HEK293 (cell line): ENCODE measurements around the gene ADAMTS17.

Experiments
- CTCF ChIA-PET: fragments of 350-600 bp; formaldehyde crosslinking; extraction: SDS; loops from one replicate; lab custom pipeline; 2021; ENCODE audit warnings: antibody characterized with exemption; lab: Yijun Ruan, JAX
- POLR2A ChIA-PET: fragments of 300-600 bp; formaldehyde crosslinking; extraction: SDS; loops from one replicate; lab custom pipeline; 2020; ENCODE audit warnings: antibody characterized with exemption, inconsistent platforms; lab: Yijun Ruan, JAX
- H3K27ac ChIP-seq: fragments of 200-500 bp; sonication (Bioruptor generic); 2 replicates; pipeline ENCODE4 v1.5.1; 2014; ENCODE audit warnings: low read depth, low read length, control low read depth, inconsistent platforms; ENCODE audit errors: extremely low read depth
- H3K36me3 ChIP-seq, 2 experiments: fragments of 200-500 bp in 1 of 2; sonication (Bioruptor generic) in 1 of 2; 1 replicate in 1 of 2; 2 replicates in 1 of 2; pipeline ENCODE4 v1.5.1; 2014 to 2017; ENCODE audit warnings: inconsistent platforms in 2 of 2, low read length in 2 of 2; ENCODE audit not compliant: control insufficient read depth in 2 of 2, insufficient read depth in 1 of 2
- H3K4me1 ChIP-seq: fragments of 200-500 bp; sonication (Bioruptor generic); 2 replicates; pipeline ENCODE4 v1.5.1; 2014; ENCODE audit warnings: mild to moderate bottlenecking, low read length, inconsistent platforms; ENCODE audit not compliant: control insufficient read depth, insufficient read depth
- H3K4me3 ChIP-seq: 2 replicates; pipeline ENCODE4 v1.5.1; 2011; ENCODE audit warnings: low read depth, mild to moderate bottlenecking, control low read depth, low read length, moderate library complexity
- H3K9me3 ChIP-seq: fragments of 200-500 bp; sonication (Bioruptor generic); 2 replicates; pipeline ENCODE4 v1.5.1; 2014; ENCODE audit warnings: low read depth, low read length, inconsistent platforms; ENCODE audit not compliant: control insufficient read depth, insufficient read depth
- BCL11A ChIP-seq: fragments of 450-650 bp; formaldehyde crosslinking; IDR thresholded peaks from 2 replicates; pipeline ENCODE4 v1.5.1; 2016; ENCODE audit warnings: low read depth, missing biosample characterization, missing genetic modification characterization
- BCL11B ChIP-seq: fragments of 450-650 bp; formaldehyde crosslinking; IDR thresholded peaks from 2 replicates; pipeline ENCODE4 v1.5.1; 2016; ENCODE audit warnings: low read depth, missing biosample characterization, missing genetic modification characterization
- GLI2 ChIP-seq: fragments of 450-650 bp; formaldehyde crosslinking; IDR thresholded peaks from 2 replicates; pipeline ENCODE4; 2017; ENCODE audit warnings: missing biosample characterization, missing genetic modification characterization, low read depth, borderline replicate concordance
- IKZF3 ChIP-seq: fragments of 450-650 bp; IDR thresholded peaks from 2 replicates; pipeline ENCODE4 v1.5.0; 2018; ENCODE audit warnings: missing biosample characterization, mild to moderate bottlenecking, missing genetic modification characterization, moderate library complexity
- KLF10 ChIP-seq: fragments of 450-650 bp; IDR thresholded peaks from 2 replicates; pipeline ENCODE4 v1.5.1; 2018; ENCODE audit warnings: missing biosample characterization, mild to moderate bottlenecking, missing genetic modification characterization
- PRDM2 ChIP-seq: fragments of 450-650 bp; formaldehyde crosslinking; IDR thresholded peaks from 2 replicates; pipeline ENCODE4 v1.5.1; 2016; ENCODE audit warnings: missing biosample characterization, missing genetic modification characterization, borderline replicate concordance
- SALL2 ChIP-seq: fragments of 450-650 bp; formaldehyde crosslinking; IDR thresholded peaks from 2 replicates; pipeline ENCODE4 v1.5.0; 2017; ENCODE audit warnings: missing biosample characterization, mild to moderate bottlenecking, missing genetic modification characterization, borderline replicate concordance
- WT1 ChIP-seq: fragments of 450-650 bp; formaldehyde crosslinking; IDR thresholded peaks from 2 replicates; pipeline ENCODE4 v1.5.1; 2016; ENCODE audit warnings: missing biosample characterization, missing genetic modification characterization
- ZBTB6 ChIP-seq: fragments of 450-650 bp; formaldehyde crosslinking; IDR thresholded peaks from 2 replicates; pipeline ENCODE4 v1.5.1; 2017; ENCODE audit warnings: missing biosample characterization, missing genetic modification characterization
- ZBTB8A ChIP-seq: fragments of 450-650 bp; formaldehyde crosslinking; IDR thresholded peaks from 2 replicates; pipeline ENCODE4 v1.5.1; 2016; ENCODE audit warnings: missing biosample characterization, missing genetic modification characterization
- ZFP69B ChIP-seq: fragments of 450-650 bp; formaldehyde crosslinking; IDR thresholded peaks from 2 replicates; pipeline ENCODE4 v1.5.1; 2016; ENCODE audit warnings: missing biosample characterization, missing genetic modification characterization
- ZNF121 ChIP-seq: fragments of 450-650 bp; formaldehyde crosslinking; IDR thresholded peaks from 2 replicates; pipeline ENCODE4 v1.5.1; 2016; ENCODE audit warnings: missing biosample characterization, missing genetic modification characterization
- ZNF132 ChIP-seq: fragments of 450-650 bp; formaldehyde crosslinking; IDR thresholded peaks from 2 replicates; pipeline ENCODE4 v1.5.1; 2017; ENCODE audit warnings: missing biosample characterization, missing genetic modification characterization, borderline replicate concordance
- ZNF175 ChIP-seq: fragments of 450-650 bp; formaldehyde crosslinking; IDR thresholded peaks from 2 replicates; pipeline ENCODE4 v1.5.1; 2016; ENCODE audit warnings: missing biosample characterization, missing genetic modification characterization
- ZNF211 ChIP-seq: fragments of 450-650 bp; formaldehyde crosslinking; IDR thresholded peaks from 2 replicates; pipeline ENCODE4 v1.5.1; 2016; ENCODE audit warnings: low read depth, missing biosample characterization, missing genetic modification characterization
- ZNF416 ChIP-seq: fragments of 450-650 bp; formaldehyde crosslinking; IDR thresholded peaks from 2 replicates; pipeline ENCODE4 v1.5.1; 2016; ENCODE audit warnings: missing biosample characterization, missing genetic modification characterization
- ZNF426 ChIP-seq: fragments of 450-650 bp; formaldehyde crosslinking; IDR thresholded peaks from 2 replicates; pipeline ENCODE4 v1.5.1; 2017; ENCODE audit warnings: missing biosample characterization, missing genetic modification characterization, mild to moderate bottlenecking, inconsistent platforms, moderate library complexity
- ZNF596 ChIP-seq: fragments of 450-650 bp; IDR thresholded peaks from 2 replicates; pipeline ENCODE4 v1.5.0; 2018; ENCODE audit warnings: missing biosample characterization, mild to moderate bottlenecking, missing genetic modification characterization, moderate library complexity
- ZNF621 ChIP-seq: fragments of 450-650 bp; formaldehyde crosslinking; IDR thresholded peaks from 2 replicates; pipeline ENCODE4 v1.5.1; 2017; ENCODE audit warnings: missing biosample characterization, missing genetic modification characterization
- ZSCAN23 ChIP-seq: fragments of 450-650 bp; formaldehyde crosslinking; IDR thresholded peaks from 2 replicates; pipeline ENCODE4 v1.5.1; 2016; ENCODE audit warnings: missing biosample characterization, missing genetic modification characterization

The ADAMTS17 gene

GRCh38 chr15:100353449-100353848 lies 11.7 kb upstream of the ADAMTS17 start:
- no peaks in the 10 kb centered on the region for H3K9me3 ChIP-seq
- no peak overlapping the region for H3K27ac ChIP-seq
- H3K36me3 ChIP-seq: no peaks in the 10 kb centered on the region
- TF ChIP-seq ZSCAN23 (tag by site-specific recombination) (no peak), ZNF426 (tag by site-specific recombination) (no peak), BCL11B (tag by site-specific recombination) (no peak), ZNF596 (tag by site-specific recombination) (no peak), ZNF121 (tag by site-specific recombination) (no peak), ZNF132 (tag by site-specific recombination) (no peak), IKZF3 (tag by site-specific recombination) (no peak), PRDM2 (tag by site-specific recombination) (no peak), KLF10 (tag by site-specific recombination) (no peak), ZBTB6 (tag by site-specific recombination) (no peak), ZBTB8A (tag by site-specific recombination) (no peak), SALL2 (no peak), ZFP69B (tag by site-specific recombination) (no peak), GLI2 (tag by site-specific recombination) (no peak), ZNF211 (no peak), ZNF416 (tag by site-specific recombination) (no peak), ZNF175 (tag by site-specific recombination) (no peak), ZNF621 (tag by site-specific recombination) (no peak), WT1 (tag by site-specific recombination) (no peak), BCL11A (tag by site-specific recombination) (no peak)
- CTCF ChIA-PET: interaction anchor here (0.8 kb wide), 1 partner anchor 11 kb away, joined by 3 read pairs; no protein-coding TSS in a partner anchor
- H3K4me1 ChIP-seq: no peaks in the 10 kb centered on the region
- no peak overlapping the region for H3K4me3 ChIP-seq
- POLR2A ChIA-PET: no interaction called here
